GM06990 (cell line): Measurements from ENCODE around the gene DBX1.

ENCODE experiments used
- DNase-seq: peaks from one replicate; pipeline ENCODE4 v3.0.0-alpha.2; 2011; ENCODE audit not compliant: insufficient read length; ENCODE audit errors: extremely low read depth
- H3K27me3 ChIP-seq: replicated peaks from 2 replicates; pipeline ENCODE4 v1.6.0; 2011; ENCODE audit warnings: low read length; ENCODE audit not compliant: control insufficient read depth, insufficient read depth
- H3K36me3 ChIP-seq: 2 replicates; pipeline ENCODE4 v1.5.1; 2011; ENCODE audit warnings: low read length; ENCODE audit not compliant: control insufficient read depth, insufficient read depth
- H3K4me3 ChIP-seq: replicated peaks from 2 replicates; pipeline ENCODE4 v1.5.1; 2011; ENCODE audit warnings: low read depth, mild to moderate bottlenecking, control low read depth, low read length
- CTCF ChIP-seq: IDR thresholded peaks from 2 replicates; pipeline ENCODE4 v1.5.1; 2011; ENCODE audit warnings: low read length, control low read depth, mild to moderate bottlenecking, inconsistent platforms; ENCODE audit not compliant: insufficient read depth, poor library complexity, severe bottlenecking

DBX1 gene

GRCh38 chr11:20122131-20122530 lies 38.1 kb downstream of the DBX1 start:
- no peak for DNase-seq
- H3K4me3 ChIP-seq = no peak overlapping the region
- no peak for TF ChIP-seq CTCF
- no peaks in the 10 kb centered on the region for H3K36me3 ChIP-seq
- no peaks in the 10 kb centered on the region for H3K27me3 ChIP-seq

GRCh38 chr11:20120134-20120925 lies 39.9 kb downstream of the DBX1 start:
- H3K4me3 ChIP-seq = no peak overlapping the region
- no peak for TF ChIP-seq CTCF
- H3K36me3 ChIP-seq = no peaks in the 10 kb centered on the region
- no peak for DNase-seq
- H3K27me3 ChIP-seq = no peaks in the 10 kb centered on the region

DNA sequence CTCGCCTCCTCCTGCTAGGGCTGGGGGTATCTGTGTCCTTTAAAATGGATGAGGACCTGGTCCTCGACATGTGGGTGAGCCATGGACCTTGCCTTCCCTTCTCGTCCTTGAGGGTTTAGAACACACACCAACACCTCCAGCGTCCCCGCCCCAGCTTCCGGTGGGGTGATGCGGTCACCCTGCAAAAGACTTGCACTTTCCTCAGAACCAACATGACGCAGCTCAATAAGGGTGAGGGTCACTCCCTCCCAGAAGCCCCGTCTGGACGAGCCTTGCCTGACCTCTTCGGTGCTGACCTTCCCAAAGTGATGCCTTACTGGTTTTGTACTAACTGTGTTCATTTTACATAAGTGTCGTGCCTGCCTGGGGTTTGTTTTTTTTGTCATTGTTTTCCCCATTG lies 41.0 kb downstream of the DBX1 start:
- Histone ChIP-seq H3K36me3 (no peaks in the 10 kb centered on the region), H3K27me3 (no peaks in the 10 kb centered on the region), H3K4me3 (no peak overlapping the region)
- no peak for TF ChIP-seq CTCF
- DNase-seq = no peak

- Histone ChIP-seq H3K36me3 (no peaks in the 10 kb centered on the region), H3K27me3 (no peaks in the 10 kb centered on the region), H3K4me3 (no peak overlapping the region)
- no peak for DNase-seq
- no peak for TF ChIP-seq CTCF
Observed at GRCh38 chr11:20118209-20118608, 42.1 kb downstream of the DBX1 start.

- no peak for DNase-seq
- TF ChIP-seq CTCF = no peak
- Histone ChIP-seq H3K36me3 (no peaks in the 10 kb centered on the region), H3K4me3 (no peak overlapping the region), H3K27me3 (no peaks in the 10 kb centered on the region)
Observed at GRCh38 chr11:20117291-20117690, 43.0 kb downstream of the DBX1 start.
